Amniotic epithelial cell (primary cell): ENCODE measurements around the gene RAB29.
"Not testable (repeated sequence)": the region's sequence is repeated elsewhere in the genome, so short reads cannot be mapped to it uniquely, and the experiment has no call there.

Source experiments
- DNase-seq: peaks from one replicate; pipeline ENCODE4 v3.0.0-alpha.2; 2010; ENCODE audit warnings: low read depth

RAB29 gene

DNA sequence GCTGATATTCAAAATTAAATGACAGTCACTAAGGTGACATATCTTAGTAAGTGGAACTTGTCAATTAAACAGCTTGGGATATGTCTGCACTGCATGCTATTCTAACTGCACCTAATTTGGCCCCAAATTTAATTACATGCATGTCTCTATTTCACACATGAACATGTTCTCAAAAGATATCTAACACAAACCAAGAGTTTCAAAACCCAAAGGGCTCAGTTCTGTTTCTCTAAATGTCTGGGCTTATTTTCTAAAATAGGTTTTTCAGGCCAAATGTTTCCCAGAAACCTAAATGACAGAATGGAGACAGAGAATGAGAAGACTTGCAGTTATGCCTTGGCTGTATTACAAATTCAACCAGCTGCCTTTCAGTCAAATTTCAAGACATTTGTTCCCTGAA, 11.3 kb downstream of the RAB29 start:
- DNase-seq, result no peak

DNA sequence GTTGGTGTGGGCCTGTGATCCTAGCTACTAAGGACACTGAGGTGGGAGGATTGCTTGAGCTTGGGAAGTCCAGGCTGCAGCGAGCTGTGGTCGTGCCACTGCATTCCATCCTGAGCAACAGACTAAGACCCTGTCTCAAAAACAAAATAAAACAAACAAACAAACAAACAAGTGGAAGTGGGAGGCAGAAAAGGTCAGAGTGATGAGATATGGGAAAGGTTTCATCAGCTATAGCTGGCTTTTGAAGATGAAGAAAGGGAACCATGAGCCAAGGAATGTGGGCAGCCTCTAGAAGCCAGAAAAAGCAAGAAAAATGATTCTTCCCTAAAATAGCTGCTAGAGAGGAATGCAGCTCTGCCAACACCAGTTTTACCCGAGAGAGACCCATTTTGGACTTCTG, 14.7 kb downstream of the RAB29 start:
- no peak for DNase-seq

DNA sequence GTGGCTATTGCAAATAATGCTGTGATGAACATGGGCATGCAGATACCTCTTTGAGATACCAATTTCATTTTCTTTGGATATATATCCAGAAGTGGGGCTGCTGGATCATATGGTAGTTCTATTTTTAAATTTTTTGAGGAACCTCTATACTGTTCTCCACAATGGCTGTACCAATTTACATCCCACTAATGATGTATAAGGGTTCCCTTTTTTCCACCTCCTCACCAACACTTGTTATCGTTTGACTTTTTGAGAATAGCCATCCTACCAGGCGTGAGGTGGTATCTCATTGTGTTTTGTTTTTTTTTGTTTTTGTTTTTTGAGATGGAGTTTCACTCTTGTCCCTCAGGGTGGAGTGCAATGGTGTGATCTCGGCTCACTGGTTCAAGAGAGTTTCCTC, 18.7 kb downstream of the RAB29 start:
- DNase-seq, result no peak

DNA sequence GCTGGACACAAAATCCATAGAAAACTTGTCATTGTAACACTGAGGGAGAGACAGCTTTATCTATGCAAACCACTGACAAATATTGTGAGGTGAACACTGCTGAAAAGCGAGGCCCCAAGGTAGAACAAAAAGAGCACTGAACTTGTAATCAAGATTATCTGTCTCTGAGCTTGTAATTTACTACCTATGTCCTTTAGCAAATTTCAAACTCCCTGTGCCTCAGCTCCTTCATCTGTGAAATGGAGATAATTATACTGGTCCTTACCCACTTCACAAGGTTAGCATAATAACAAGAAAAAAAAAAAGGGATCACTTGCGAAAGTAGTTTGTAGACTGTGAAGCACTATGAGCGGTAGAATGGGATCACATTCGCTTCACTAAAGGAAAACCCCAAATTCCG, 20.4 kb downstream of the RAB29 start:
- DNase-seq, result no peak

DNA sequence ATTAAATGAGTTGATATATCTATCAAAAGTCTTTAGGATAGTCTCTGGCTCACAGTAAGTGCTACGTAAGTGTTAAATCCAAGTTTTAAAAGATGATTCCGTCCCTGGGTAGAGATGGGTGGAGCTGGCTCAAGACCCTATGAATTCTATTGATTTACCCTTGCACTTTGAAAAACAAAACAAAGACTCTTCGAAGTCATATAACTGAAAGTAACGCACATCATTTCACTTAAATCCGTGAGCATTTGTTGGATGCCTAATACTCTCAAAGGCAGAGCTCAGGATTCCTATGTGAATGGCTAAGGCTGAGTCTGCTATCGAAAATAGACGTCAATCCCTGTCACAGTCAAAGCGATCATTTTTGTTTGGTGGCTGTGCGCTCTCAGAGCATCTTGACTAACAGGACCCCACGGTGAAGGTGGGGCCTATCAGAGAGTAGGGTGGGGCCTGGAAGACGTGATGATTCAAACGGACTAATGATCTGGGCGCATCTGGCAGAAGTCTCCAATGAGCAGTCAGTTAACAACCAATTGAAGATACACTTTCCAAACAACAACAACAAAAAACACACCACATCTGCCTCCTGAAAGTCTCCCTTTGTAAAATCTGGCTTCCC, 24.1 kb downstream of the RAB29 start:
- DNase-seq, result no peak

DNA sequence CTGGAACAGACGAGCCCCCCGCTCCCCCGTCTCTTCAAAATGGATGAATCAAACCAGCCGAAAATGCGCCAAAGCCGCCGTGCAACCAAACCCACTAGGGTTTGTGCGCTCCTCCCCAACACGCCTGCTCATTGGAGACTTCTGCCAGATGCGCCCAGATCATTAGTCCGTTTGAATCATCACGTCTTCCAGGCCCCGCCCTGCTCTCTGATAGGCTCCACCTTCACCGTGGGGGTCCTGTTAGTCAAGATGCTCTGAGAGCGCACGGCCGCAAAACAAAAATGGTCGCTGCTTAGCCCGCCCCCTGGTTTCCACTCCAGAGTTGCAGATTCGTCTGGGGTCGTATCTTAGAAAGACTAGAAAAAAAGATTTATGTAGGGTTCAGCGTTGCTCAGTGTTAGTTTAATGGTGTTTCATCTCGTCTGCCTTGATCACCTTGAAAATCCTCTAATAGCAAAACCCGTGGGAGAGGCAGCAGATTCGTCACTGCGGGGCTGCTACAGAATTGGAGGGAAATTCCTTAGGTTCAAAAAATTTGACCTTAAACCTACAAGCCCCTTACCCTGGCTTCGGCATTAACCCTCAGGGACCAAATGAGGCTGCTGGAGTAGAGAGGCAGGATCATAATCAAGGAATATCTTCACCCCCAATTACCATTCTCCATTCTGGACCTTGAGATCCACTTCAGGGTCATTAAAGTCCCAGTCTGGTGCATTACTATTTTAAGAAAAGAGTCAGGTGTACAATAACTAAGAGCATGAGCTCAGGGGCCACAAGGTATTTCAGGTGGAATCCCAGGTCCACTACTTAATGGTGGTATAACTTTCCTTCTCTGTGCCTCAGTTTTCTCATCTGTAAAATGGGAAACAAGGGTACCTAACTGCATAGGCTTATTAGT, 24.9 kb downstream of the RAB29 start, which contains the start of gene NUCKS1:
Gene NUCKS1, minus strand, starts transcription at position 45 of the 898 bp plus-strand sequence. CDS start 209 bp downstream, outside the sequence.
- DNase-seq, result peak; percentile 100

DNA sequence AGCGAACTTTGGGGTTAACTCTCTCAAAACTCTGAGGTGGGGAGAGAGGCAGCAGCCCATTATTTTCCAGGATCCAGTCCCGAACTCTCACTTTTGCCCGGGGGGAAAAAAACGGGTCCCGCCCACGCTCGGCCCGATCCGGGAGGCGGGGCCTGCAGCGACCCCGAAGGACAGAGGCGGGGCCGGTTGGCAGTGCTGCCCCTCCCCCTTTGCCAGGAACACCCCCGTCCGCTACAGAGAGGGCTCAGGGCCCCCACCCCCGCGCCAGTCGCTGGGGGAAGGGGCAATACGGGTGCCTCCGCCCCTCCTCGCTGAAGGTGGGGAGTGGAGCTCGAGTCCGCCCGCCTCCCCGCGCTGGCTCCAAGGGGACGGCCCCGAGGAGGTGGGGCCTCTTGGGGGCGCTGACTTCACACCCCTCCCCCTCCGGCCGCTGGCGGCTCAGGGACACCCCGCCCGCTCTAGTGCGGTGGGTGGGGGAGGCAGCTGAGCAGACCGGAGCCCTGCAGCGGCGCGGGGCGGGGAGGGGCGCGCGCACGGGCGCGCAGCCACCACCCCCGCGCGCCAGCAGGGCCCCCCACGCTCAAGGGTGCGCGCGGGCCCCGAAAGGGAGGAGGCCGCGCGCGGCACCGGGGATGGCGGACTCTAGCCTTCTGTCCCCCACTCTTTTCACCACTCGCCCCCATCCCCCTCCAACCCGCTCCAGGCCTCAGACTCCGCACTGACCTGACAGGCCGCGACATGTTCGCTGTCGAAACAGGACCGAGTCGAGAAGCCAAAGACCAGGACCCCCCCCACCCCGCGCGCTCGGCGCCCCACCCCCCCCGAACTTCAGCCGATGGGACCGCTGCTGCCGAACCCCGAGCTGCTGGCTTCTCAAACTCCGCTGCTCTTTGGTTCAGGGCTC, 25.8 kb downstream of the RAB29 start:
- DNase-seq, result peak; percentile 95

DNA sequence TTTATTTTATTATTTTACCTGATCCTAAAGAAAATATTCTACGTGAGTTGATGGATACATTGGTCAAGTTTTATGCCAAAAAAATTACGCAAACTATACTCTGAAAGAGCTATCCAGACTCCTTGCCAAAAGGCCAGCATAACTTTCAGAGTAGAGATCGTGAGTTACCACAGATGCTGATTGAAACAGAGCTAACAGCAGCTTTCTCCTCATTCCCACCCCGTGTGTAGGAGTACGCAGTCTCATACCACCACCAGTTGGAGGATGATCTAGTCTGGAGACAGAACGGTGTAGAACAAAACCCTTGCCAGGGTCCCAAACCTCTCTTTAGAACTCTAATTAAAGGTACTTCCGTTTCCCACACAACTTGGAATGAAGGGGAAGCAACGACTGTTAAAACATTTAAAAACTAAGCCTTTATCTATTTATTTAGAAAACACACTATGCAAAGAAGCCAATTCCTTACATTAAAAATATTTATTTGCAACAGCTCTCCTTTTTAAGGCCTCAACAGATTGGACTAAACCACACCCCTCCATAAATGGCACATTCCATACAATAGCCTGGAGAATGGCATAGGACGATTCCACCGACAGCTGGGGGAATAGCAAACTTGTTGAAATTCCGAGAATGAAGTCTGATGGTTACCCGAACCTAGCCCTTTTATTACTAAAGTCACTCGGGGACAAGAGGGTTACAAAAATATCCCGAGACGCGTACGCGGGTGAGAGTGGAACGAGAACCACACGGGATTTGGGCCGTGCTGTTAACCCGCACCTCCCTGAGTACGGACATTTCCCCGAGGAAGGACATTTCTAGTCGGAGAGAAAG, 26.7 kb downstream of the RAB29 start:
- peak; percentile 94 for DNase-seq

DNA sequence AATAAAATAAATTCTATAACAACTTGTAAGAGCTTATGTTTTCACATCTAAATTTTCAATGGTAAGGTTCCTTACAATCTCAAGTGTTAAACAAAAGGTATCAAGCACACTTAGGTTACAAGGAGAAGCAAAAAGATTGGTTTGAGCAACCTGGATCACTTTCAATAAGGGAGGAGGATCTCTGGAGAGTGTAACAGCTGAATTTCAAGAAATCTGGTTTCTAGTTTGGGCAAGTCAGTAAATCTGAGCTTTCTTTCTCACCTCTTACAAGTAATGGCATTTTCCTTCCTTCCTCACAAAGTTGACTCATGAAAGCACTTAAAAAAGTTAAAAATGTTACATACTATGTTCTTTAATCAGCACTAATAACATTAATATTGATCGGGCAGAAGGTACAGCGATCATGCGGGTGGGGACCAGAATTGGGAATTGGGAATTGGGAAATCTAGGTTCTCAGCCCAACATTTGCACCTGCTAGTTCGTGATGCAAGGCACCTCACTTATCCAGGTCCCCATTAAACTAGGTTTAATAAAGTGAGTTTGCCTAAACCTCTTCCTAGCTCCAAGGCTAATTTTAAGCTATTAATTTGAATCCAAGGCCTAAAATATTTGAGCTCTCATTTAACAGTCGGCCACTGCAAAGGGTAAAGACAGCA, 28.4 kb downstream of the RAB29 start:
- no peak for DNase-seq

DNA sequence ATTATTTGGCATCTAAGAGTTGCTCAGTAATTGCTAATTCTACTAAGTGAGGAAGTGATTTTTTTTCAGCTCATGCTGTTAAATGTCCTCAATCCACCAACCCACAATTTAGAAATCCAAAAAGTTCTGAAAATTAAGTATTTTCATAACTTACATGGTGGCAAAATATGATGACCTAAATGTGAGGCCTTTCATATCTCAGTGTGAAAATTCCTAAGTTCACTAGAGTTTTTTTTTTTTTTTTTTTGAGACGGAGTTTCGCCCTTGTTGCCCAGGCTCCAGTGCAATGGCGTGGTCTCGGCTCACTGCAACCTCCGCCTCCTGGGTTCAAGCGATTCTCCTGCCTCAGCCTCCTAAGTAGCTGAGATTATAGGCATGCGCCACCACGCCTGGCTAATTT, 30.9 kb downstream of the RAB29 start:
- DNase-seq, result no peak

DNA sequence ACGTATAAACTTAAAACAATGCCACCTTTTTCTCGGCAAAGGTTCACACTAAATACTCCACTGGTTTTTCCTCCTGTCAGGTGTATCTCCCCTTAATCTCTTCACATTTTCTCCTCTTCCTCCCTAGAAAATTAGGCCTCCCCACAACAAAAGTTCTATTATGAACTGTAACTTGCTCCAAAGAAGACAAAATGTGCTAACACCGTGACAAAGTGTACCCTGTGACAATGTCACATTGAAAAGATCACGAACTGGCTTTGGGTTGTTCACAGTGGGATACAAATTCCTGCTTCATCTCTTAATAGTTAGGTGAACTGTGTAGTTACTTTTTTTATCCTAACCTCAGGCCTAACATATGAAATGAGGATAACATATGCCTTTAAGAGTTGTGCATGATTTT, 31.3 kb downstream of the RAB29 start:
- DNase-seq, result no peak

DNA sequence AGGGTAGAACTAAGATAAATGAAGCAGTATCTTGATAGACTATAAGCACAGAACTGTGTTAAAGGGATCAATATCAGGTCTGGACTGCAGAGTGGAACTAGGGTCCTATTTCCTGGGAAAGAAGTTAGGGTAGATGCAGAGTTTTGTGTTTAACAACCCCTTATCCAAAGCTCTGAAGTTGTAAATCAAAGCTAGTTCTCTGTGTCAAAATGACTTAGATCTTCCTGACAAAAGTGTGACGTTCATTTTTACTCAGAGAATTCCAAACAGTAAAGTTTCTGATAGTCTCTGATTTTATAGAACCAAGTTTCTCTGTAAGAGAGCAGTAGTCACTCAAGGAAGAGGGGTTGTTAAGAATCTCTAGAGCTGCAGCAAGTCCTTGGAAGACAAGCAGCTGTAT, 33.6 kb downstream of the RAB29 start:
- DNase-seq, result peak; percentile 16

DNA sequence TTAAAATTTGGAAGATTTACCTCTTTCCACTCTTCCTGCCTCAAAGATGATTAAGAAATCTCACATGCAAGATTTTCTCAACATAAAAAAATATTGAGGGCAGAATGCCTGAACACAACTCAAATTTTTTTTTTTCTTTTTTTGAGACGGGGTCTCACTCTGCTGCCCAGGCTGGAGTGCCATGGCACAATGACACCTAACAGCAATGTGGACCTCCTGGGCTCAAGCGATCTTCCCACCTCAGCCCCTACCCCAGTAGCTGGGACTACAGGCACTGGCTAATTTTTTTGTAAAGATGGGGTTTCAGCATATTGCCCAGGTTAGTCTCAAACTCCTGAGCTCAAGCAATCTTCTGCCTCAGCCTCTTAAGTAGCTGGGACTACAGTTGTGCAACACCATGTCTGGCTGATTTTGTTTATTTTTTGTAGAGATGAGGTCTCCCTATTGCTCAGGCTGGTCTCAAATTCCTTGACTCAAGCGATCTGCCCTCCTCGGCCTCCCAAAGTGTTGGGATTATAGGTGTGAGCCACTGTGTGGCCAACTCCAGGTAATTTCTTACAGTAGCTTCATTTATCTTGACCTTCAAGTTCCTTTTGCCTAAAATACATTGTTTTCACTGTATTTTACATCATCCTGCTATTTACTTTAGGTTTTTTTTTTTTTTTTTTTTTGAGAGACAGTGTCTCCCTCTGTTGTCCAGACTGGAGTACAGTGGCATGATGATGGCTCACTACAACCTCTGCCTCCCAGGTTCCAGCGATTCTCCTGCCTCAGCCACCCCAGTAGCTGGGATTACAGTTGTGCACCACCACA, 35.7 kb downstream of the RAB29 start:
- peak; percentile 85 for DNase-seq

DNA sequence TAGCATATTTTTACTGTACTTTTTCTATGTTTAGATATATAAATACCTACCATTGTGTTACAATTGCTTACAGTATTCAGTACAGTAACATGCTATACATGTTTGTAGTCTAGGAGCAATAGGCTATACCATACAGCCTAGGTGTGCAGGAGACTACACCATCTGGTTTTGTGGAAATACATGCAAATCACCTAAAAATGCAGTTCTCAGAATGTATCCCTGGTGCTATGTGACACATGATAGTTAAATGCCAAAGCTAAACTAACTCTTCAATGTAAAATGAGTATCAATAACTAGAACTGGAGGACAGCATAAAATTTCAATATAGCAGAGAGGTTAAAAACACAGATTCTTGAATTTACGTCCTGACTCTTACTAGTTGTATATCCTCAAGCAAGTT, 40.1 kb downstream of the RAB29 start:
- DNase-seq, result no peak

DNA sequence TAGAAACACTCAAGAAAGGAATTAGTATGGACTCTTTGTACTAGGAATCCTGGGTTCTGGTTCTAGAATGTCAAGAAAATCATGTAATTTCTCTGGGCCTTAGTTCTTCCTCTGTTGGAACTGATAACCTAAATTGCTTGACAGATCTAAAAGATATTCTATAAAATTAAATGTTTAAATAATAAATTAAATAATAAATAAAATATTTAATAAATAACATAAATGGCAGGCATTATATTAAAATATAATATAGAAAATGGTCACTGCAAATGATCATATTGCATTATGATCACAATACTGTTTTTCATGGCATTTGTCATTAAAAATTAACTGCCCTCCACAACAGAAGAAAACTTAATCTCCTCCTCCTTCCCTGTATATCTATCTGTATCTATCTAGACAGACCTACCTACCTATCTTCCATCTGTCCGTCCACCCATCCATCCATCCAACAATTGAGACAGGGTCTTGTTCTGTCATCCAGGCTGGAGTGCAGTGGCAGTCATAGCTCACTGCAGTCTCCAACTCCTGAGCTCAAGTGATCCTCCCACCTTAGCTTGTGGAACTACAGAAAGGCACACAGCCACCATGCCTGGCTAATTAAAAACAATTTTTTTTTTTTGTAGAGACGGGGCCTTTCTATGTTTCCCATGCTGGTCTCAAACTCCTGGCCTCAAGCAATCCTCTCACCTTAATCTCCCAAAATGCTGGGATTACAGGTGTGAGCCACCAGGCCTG, 41.7 kb downstream of the RAB29 start:
- DNase-seq, result no peak

DNA sequence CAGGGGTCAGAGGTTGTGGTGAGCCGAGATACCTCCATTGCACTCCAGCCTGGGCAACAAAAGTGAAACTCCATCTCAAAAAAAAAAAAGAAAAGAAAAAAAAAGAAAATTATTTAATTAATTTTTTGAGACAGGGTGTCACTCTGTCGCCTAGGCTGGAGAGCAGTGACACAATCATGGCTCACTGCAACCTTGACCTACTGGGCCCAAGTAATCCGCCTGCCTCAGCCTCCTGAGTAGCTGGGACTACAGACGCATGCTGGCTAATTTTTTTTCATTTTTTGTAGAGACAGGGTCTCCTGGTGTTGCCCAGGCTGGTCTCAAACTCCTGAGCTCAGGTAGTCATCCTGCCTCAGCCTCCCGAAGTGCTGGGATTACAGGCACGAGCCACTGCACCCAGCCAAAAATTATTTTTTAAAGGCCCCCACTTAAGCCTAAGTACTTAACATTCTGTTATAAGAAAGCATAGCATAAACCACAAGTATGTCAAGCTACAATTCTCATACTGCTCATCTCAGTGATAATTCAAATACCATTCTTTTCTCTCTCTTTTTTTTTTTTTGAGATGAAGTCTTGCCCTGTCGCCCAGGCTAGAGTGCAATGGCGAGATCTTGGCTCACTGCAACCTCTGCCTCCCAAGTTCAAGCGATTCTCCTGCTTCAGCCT, 45.2 kb downstream of the RAB29 start:
- DNase-seq, result peak; percentile 43

DNA sequence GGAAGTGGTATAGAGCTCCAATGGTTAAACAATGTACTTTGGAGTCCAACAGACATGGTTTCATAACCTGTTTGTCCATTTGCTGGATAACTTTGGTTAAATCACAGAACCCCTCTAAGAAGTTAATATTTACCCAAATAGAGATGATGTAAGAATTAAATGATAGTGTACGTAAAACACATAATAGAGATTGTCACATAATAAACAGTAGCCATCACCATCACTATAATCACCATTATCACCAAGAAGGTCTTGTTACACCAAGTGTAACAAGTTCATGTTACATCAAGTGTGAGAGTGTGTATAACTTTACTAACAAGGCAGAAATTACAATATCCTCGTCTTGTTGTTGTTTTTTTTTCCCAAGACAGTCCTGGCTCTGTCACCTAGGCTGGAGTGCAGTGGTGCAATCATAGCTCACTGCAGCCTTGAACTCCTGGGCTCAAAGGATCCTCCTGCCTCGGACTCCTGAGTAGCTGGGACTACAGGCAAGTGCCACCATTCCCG, 48.6 kb downstream of the RAB29 start:
- no peak for DNase-seq

DNA sequence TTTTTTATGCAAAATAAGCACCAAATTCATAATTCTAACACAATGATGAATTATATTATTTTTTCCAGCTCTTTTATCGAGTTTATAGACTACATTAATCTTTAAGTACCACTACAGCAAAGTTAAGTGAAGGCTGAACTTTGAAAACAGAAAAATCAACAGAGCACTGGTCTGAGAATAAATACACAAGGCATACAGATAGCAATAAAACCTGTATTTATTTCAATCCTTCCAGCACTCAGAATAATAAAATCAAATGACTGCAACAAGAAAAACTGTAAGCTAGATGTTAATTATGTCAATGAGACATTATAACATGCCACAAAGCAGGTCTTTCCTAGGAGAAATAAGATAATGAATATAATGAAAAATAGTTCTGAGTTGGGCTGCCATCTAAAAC, 49.8 kb downstream of the RAB29 start:
- no peak for DNase-seq

DNA sequence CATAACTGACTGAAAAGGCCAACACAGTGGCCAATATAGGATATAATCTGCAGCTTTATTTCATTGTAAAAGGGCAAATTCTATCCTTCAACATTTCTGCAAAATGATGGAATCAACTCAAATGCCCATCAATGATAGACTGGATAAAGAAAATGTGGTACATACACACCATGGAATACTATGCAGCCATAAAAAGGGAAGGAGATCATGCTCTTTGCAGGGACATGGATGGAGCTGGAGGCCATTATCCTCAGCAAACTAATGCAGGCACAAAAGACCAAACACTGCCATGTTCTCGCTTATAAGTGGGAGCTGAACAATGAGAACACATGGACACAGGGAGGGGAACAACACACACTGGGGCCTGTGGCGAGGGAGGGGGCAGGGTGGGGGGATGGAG, 54.5 kb downstream of the RAB29 start:
- DNase-seq, result not testable (repeated sequence)
